ENCODE measurements around the gene CTR9.

- TF ChIP-seq CTCF (IDR thresholded peaks at IDR 0.05) (no peak), POLR2A (IDR thresholded peaks at IDR 0.05) (no peak)
Measured at GRCh38 chr11:10719616-10720015, 31.4 kb upstream of the CTR9 start.
